Kidney (tissue), 14 donors: ENCODE data around the gene PVR. TPM values are rescaled to one million over a fixed set of nuclear protein-coding genes. Genes with fewer than 3 reads are reported as not detected.
"Not testable (repeated sequence)": the region's sequence is repeated elsewhere in the genome, so short reads cannot be mapped to it uniquely, and the experiment has no call there.

Experiments
- DNase-seq, 5 donors: peaks; one replicate each; pipeline ENCODE4 v3.0.0-alpha.2; 2013 to 2020
- FAIRE-seq: peaks from 2 replicates; lab custom pipeline; 2012; peaks lifted over from hg19 to GRCh38; lab: Jason Lieb, UNC
- H3K27ac ChIP-seq, 2 donors: one replicate each; pipeline ENCODE4 v1.7.0; 2013; ENCODE audit warnings: low read depth in 2 of 2, low read length in 2 of 2, inconsistent platforms in 1 of 2
- H3K27me3 ChIP-seq: one replicate; pipeline ENCODE4 v1.7.1; 2013; ENCODE audit warnings: low read length, inconsistent platforms; ENCODE audit not compliant: control insufficient read depth, insufficient read depth
- H3K36me3 ChIP-seq, 3 donors: one replicate each; pipeline versions ENCODE4 v1.7.0 to v1.7.1; 2013; ENCODE audit warnings: low read length in 3 of 3, control low read depth in 1 of 3, inconsistent platforms in 1 of 3; ENCODE audit not compliant: insufficient read depth in 3 of 3, control insufficient read depth in 2 of 3
- H3K4me1 ChIP-seq, 3 donors: one replicate each; pipeline versions ENCODE4 v1.7.0 to v1.7.1; 2013; ENCODE audit warnings: low read length in 3 of 3, inconsistent platforms in 1 of 3, low read depth in 1 of 3; ENCODE audit not compliant: control insufficient read depth in 2 of 3, insufficient read depth in 2 of 3
- H3K4me3 ChIP-seq, 3 donors: one replicate each; pipeline versions ENCODE4 v1.7.0 to v1.8.1; 2013; ENCODE audit warnings: low read length in 3 of 3, control low read depth in 1 of 3, inconsistent platforms in 1 of 3
- H3K9ac ChIP-seq, 3 donors: one replicate each; pipeline versions ENCODE4 v1.7.0 to v1.7.1; 2013; ENCODE audit warnings: low read length in 3 of 3, control low read depth in 1 of 3, inconsistent platforms in 1 of 3
- H3K9me3 ChIP-seq, 3 donors: one replicate each; pipeline versions ENCODE4 v1.7.0 to v1.7.1; 2013; ENCODE audit warnings: low read length in 3 of 3, control low read depth in 1 of 3, inconsistent platforms in 1 of 3; ENCODE audit not compliant: control insufficient read depth in 2 of 3, insufficient read depth in 1 of 3
- CTCF ChIP-seq: IDR thresholded peaks from 3 replicates; pipeline ENCODE4 v1.5.1; 2012; ENCODE audit warnings: mild to moderate bottlenecking, moderate library complexity, borderline replicate concordance; ENCODE audit not compliant: insufficient read depth; ENCODE audit errors: extremely low read depth
- intact Hi-C: fragments of 100-400 bp; cut with DNase I; formaldehyde crosslinking; loops from one replicate; pipeline ENCODE4 v1.11.1; 2022
- polyA plus RNA-seq: library from polyadenylated mRNA; stranded (reverse); fragments of 350-450 nt; fragmentation: Illumina TruSeq; extraction: RNeasy Lipid Tissue Mini Kit (QIAGEN cat#74804); gene quantifications from one replicate; pipeline ENCODE4 v1.2.3, GENCODE V29; 2014; ENCODE audit warnings: low read depth, low replicate concordance; ENCODE audit not compliant: insufficient read depth
- total RNA-seq: library from RNA; stranded (reverse); fragmentation: NEBNext Ultra II Directional; extraction: Animal tissue kit (Norgen Biotek cat#: 25700); gene quantifications from one replicate; pipeline ENCODE4 v1.2.1, GENCODE V29; 2021
- donor health status: control.
- donor health status: control.
- donor health status: control.
- donor health status: control.
- donor health status: control.
- donor health status: DM: yes; HTN: yes; CAD: no.
- donor health status: Normal renal cell carcinoma (clear cell type).

The PVR gene
- total and polyA plus RNA-seq, 2 donors from 2014 or later: 20.7 to 36.4 TPM

GRCh38 chr19:44627631-44628030 is 16.1 kb upstream of the PVR start:
- peaks cover 0 to 7% (median 2%) of the 10 kb centered on the region in 3 donors for H3K4me1 ChIP-seq
- H3K36me3 ChIP-seq: no peaks in the 10 kb centered on the region
- no peak overlapping the region for H3K4me3 ChIP-seq
- no peaks in the 10 kb centered on the region for H3K9me3 ChIP-seq
- H3K9ac ChIP-seq: no peak overlapping the region
- intact Hi-C loops: no loop called here
- no peak for DNase-seq
- FAIRE-seq: no peak
- TF ChIP-seq CTCF: no peak
- H3K27me3 ChIP-seq: no peaks in the 10 kb centered on the region
- H3K27ac ChIP-seq: no peak overlapping the region

- no peak for FAIRE-seq
- Histone ChIP-seq H3K27me3 (no peaks in the 10 kb centered on the region), H3K27ac (no peak overlapping the region), H3K36me3 (no peaks in the 10 kb centered on the region), H3K9me3 (no peaks in the 10 kb centered on the region), H3K4me3 (no peak overlapping the region), H3K4me1 (peaks cover 0 to 7% (median 2%) of the 10 kb centered on the region in 3 donors), H3K9ac (no peak overlapping the region)
- intact Hi-C loops: no loop called here
- no peak for DNase-seq
- no peak for TF ChIP-seq CTCF
Measured at GRCh38 chr19:44628793-44629192, 14.9 kb upstream of the PVR start.

- intact Hi-C loops, H3K36me3 ChIP-seq, H3K4me3 ChIP-seq, FAIRE-seq, H3K27me3 ChIP-seq, H3K9me3 ChIP-seq, H3K27ac ChIP-seq, H3K4me1 ChIP-seq, H3K9ac ChIP-seq: not testable (repeated sequence)
- DNase-seq: peak in 1 of 5 donors; percentile 8
Measured at GRCh38 chr19:44631611-44632010, 12.1 kb upstream of the PVR start.

- H3K9ac ChIP-seq, H3K4me1 ChIP-seq, H3K9me3 ChIP-seq, H3K4me3 ChIP-seq, H3K27ac ChIP-seq, H3K27me3 ChIP-seq, H3K36me3 ChIP-seq, FAIRE-seq, DNase-seq, intact Hi-C loops: not testable (repeated sequence)
Measured at GRCh38 chr19:44634058-44634457, 9.7 kb upstream of the PVR start.
